ENCODE data around the gene EDAR.

EDAR gene

DNA sequence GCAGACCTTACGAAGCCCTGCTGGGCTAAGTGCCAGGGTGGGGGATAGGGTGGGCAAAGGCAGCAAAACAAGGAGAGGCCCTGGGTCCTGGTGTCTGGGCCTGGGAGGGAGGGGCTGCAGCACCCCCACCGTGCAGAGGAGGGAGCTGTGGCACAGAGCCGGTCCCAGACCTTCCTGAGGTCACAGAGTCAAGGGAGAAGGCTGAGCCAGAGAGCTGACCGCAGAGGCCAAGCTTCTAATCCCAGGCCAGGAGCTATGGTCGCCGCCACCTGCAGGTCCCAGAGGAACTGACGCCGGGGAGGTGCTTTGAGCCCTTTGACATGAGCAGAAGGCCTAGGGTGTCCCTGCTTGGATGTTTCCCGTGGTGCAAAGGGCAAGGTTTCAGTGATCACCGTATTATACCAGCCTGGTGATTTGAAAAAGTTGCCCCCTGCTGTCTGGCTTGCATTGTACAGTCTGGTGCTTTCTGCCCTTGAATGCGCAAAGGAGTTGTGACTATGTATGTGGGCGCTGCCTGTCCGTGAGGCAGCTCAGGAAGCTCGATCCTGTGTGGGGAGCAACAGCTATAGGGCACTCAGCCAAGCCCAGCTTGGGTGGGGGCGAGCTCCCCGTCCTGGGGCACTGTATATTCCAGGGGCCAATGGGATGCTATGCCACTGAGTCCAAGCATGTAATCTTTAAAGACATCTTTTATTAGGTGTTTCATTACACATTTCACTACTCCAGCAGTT, 44.3 kb downstream of the EDAR start:
- H3K4me3 ChIP-seq (replicated peaks; ENCODE audit: insufficient read depth, low read length): no peak overlapping the region
- no peaks in the 10 kb centered on the region for H3K27me3 ChIP-seq (ENCODE audit: insufficient read depth, poor library complexity, severe bottlenecking)
- TF ChIP-seq GABPA (IDR thresholded peaks at IDR 0.05; ENCODE audit: low read depth) (no peak), POLR2AphosphoS5 (IDR thresholded peaks at IDR 0.05; ENCODE audit: low read depth) (no peak), SPI1 (IDR thresholded peaks at IDR 0.05; ENCODE audit: borderline replicate concordance, low read depth) (no peak)
- TF ChIP-seq, protein P1, sequence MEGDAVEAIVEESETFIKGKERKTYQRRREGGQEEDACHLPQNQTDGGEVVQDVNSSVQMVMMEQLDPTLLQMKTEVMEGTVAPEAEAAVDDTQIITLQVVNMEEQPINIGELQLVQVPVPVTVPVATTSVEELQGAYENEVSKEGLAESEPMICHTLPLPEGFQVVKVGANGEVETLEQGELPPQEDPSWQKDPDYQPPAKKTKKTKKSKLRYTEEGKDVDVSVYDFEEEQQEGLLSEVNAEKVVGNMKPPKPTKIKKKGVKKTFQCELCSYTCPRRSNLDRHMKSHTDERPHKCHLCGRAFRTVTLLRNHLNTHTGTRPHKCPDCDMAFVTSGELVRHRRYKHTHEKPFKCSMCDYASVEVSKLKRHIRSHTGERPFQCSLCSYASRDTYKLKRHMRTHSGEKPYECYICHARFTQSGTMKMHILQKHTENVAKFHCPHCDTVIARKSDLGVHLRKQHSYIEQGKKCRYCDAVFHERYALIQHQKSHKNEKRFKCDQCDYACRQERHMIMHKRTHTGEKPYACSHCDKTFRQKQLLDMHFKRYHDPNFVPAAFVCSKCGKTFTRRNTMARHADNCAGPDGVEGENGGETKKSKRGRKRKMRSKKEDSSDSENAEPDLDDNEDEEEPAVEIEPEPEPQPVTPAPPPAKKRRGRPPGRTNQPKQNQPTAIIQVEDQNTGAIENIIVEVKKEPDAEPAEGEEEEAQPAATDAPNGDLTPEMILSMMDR (IDR thresholded peaks at IDR 0.05; ENCODE audit: insufficient read depth, low read length): no peak
- TF ChIP-seq, protein P2, sequence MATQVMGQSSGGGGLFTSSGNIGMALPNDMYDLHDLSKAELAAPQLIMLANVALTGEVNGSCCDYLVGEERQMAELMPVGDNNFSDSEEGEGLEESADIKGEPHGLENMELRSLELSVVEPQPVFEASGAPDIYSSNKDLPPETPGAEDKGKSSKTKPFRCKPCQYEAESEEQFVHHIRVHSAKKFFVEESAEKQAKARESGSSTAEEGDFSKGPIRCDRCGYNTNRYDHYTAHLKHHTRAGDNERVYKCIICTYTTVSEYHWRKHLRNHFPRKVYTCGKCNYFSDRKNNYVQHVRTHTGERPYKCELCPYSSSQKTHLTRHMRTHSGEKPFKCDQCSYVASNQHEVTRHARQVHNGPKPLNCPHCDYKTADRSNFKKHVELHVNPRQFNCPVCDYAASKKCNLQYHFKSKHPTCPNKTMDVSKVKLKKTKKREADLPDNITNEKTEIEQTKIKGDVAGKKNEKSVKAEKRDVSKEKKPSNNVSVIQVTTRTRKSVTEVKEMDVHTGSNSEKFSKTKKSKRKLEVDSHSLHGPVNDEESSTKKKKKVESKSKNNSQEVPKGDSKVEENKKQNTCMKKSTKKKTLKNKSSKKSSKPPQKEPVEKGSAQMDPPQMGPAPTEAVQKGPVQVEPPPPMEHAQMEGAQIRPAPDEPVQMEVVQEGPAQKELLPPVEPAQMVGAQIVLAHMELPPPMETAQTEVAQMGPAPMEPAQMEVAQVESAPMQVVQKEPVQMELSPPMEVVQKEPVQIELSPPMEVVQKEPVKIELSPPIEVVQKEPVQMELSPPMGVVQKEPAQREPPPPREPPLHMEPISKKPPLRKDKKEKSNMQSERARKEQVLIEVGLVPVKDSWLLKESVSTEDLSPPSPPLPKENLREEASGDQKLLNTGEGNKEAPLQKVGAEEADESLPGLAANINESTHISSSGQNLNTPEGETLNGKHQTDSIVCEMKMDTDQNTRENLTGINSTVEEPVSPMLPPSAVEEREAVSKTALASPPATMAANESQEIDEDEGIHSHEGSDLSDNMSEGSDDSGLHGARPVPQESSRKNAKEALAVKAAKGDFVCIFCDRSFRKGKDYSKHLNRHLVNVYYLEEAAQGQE (IDR thresholded peaks at IDR 0.05; ENCODE audit: insufficient replicate concordance, low read depth): no peak
- H3K27ac ChIP-seq (replicated peaks): no peak overlapping the region
- DNase-seq (ENCODE audit: low read depth in 1 of 2, low spot score in 1 of 2): no peak

DNA sequence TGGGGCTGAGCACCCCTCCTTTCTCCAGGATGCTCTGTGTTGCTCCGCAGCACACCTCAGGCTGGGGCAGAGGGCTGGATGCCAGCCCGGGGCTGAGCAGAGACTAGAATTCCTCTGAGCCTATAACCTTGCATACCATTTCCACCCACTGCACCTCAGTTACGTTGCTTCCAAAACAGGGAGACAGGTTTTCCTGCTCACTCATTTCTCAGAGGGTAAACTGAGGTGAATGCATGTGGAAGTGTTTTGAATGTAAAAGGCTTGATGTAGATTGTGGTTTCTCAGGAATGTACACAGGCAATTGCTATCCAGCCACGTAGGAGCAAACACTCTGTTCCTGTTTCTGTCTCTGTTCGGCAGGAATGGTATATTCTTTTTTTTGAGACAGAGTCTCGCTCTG, 45.3 kb downstream of the EDAR start:
- DNase-seq (ENCODE audit: low read depth in 1 of 2, low spot score in 1 of 2): no peak
- H3K4me3 ChIP-seq (replicated peaks; ENCODE audit: insufficient read depth, low read length): no peak overlapping the region
- no peak overlapping the region for H3K27ac ChIP-seq (replicated peaks)
- no peaks in the 10 kb centered on the region for H3K27me3 ChIP-seq (ENCODE audit: insufficient read depth, poor library complexity, severe bottlenecking)
- TF ChIP-seq, protein P2 (IDR thresholded peaks at IDR 0.05; ENCODE audit: insufficient replicate concordance, low read depth): no peak
- TF ChIP-seq POLR2AphosphoS5 (IDR thresholded peaks at IDR 0.05; ENCODE audit: low read depth) (no peak), GABPA (IDR thresholded peaks at IDR 0.05; ENCODE audit: low read depth) (no peak), SPI1 (IDR thresholded peaks at IDR 0.05; ENCODE audit: borderline replicate concordance, low read depth) (no peak)
- TF ChIP-seq, protein P1 (IDR thresholded peaks at IDR 0.05; ENCODE audit: insufficient read depth, low read length): no peak

DNA sequence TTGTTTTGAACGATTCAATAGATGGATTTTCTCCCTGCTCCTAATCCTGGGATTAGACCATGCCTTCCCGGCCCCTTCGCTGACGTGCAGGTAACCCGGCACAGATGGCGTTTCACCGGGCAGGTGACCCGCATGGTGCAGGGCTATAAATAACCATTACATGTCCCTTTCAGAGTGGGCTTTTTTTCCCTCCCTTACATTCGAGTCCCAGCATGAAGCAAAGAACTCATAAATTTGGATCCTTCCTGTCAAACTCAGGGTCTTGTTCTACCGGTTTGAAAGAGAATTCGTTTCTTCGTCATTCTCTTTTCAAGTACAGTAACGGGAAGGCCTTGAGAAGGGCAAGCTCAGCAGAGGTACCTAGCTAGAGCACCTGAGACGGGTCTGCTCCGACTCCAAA, 46.1 kb downstream of the EDAR start:
- no peak for DNase-seq (ENCODE audit: low read depth in 1 of 2, low spot score in 1 of 2)
- no peak overlapping the region for H3K27ac ChIP-seq (replicated peaks)

More for the DNA sequence above, 46.1 kb downstream of the EDAR start:
- Histone ChIP-seq H3K4me3 (replicated peaks; ENCODE audit: insufficient read depth, low read length) (no peak overlapping the region), H3K27me3 (ENCODE audit: insufficient read depth, poor library complexity, severe bottlenecking) (no peaks in the 10 kb centered on the region)
- TF ChIP-seq GABPA (IDR thresholded peaks at IDR 0.05; ENCODE audit: low read depth) (no peak), POLR2AphosphoS5 (IDR thresholded peaks at IDR 0.05; ENCODE audit: low read depth) (no peak), SPI1 (IDR thresholded peaks at IDR 0.05; ENCODE audit: borderline replicate concordance, low read depth) (no peak)
- TF ChIP-seq, protein P2 (IDR thresholded peaks at IDR 0.05; ENCODE audit: insufficient replicate concordance, low read depth): no peak
- TF ChIP-seq, protein P1 (IDR thresholded peaks at IDR 0.05; ENCODE audit: insufficient read depth, low read length): no peak
